Body of pancreas (tissue), 4 donors: ENCODE measurements around the gene DENND5B.

Source experiments
- CTCF ChIP-seq, 7 experiments: fragments of 450-650 bp in 4 of 7; fragments of 200-600 bp in 3 of 7; sonication (generic) in 3 of 7; IDR thresholded peaks; one replicate each; pipeline ENCODE4 v1.5.1; 2016 to 2019; ENCODE audit warnings: antibody characterized with exemption in 7 of 7
- POLR2A ChIP-seq, 3 donors: fragments of 450-650 bp; IDR thresholded peaks; one replicate each; pipeline ENCODE4 v1.6.1; 2016; ENCODE audit warnings: antibody characterized with exemption in 3 of 3, mild to moderate bottlenecking in 2 of 3

- TF ChIP-seq POLR2A (IDR thresholded peaks at IDR 0.05) (no peak), CTCF (IDR thresholded peaks at IDR 0.05) (no peak)
These were observed 36.6 kb upstream of the DENND5B start for GRCh38 chr12:31627456-31628054.
